ENCODE measurements around the gene BICDL1. TPM values are rescaled to one million over a fixed set of nuclear protein-coding genes. Genes with fewer than 3 reads are reported as not detected.
"Not testable (repeated sequence)": the region's sequence is repeated elsewhere in the genome, so short reads cannot be mapped to it uniquely, and the experiment has no call there.

BICDL1 gene
- total RNA-seq, 1 donor from 2014 or later = 1.0 TPM

- not testable (repeated sequence) for H3K36me3 ChIP-seq (ENCODE audit: control insufficient read depth in 3 of 3, insufficient read depth in 3 of 3, low read length in 3 of 3); H3K9me3 ChIP-seq (ENCODE audit: control insufficient read depth in 3 of 3, low read length in 3 of 3); H3K4me3 ChIP-seq (ENCODE audit: low read length in 3 of 3); H3K9ac ChIP-seq (ENCODE audit: low read depth in 1 of 3, low read length in 3 of 3); H3K4me1 ChIP-seq (ENCODE audit: control insufficient read depth in 3 of 3, insufficient read depth in 3 of 3, low read length in 3 of 3); H3K27me3 ChIP-seq (ENCODE audit: control insufficient read depth in 3 of 3, insufficient read depth in 3 of 3, low read length in 3 of 3); H3K27ac ChIP-seq (ENCODE audit: low read depth, low read length)
These were observed 56.3 kb downstream of the BICDL1 start for GRCh38 chr12:120045367-120045766.

- H3K9ac ChIP-seq (ENCODE audit: low read depth in 1 of 3, low read length in 3 of 3) = no peak overlapping the region
These were observed 58.0 kb downstream of the BICDL1 start for GRCh38 chr12:120047072-120047471.

DNA sequence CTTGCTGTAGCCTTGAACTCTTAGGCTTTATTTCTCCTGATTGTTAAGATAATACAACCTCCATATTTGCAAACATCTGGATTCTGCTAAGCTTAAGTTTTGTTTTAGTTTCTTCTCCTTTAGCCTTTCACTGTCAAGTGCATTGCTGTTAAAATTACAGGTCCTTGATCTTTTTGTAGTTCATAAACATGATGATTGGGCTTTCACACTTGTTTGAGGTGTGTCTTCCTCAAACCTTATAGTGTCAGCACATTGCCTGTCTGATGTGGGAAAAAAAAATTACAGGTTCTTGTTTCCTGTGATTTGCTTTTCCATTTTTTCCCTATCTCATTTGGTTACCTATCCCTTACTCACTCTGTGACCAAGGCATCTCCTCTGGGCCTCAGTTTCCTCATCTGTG, 59.2 kb downstream of the BICDL1 start:
- no peaks in the 10 kb centered on the region for H3K36me3 ChIP-seq (ENCODE audit: control insufficient read depth in 3 of 3, insufficient read depth in 3 of 3, low read length in 3 of 3)
- no peaks in the 10 kb centered on the region for H3K27me3 ChIP-seq (ENCODE audit: control insufficient read depth in 3 of 3, insufficient read depth in 3 of 3, low read length in 3 of 3)
- H3K9ac ChIP-seq (ENCODE audit: low read depth in 1 of 3, low read length in 3 of 3) = no peak overlapping the region

More at GRCh38 chr12:120047072-120047471, 58.0 kb downstream of the BICDL1 start:
- Histone ChIP-seq H3K4me1 (ENCODE audit: control insufficient read depth in 3 of 3, insufficient read depth in 3 of 3, low read length in 3 of 3) (no peaks in the 10 kb centered on the region), H3K4me3 (ENCODE audit: low read length in 3 of 3) (no peak overlapping the region), H3K27me3 (ENCODE audit: control insufficient read depth in 3 of 3, insufficient read depth in 3 of 3, low read length in 3 of 3) (no peaks in the 10 kb centered on the region), H3K36me3 (ENCODE audit: control insufficient read depth in 3 of 3, insufficient read depth in 3 of 3, low read length in 3 of 3) (no peaks in the 10 kb centered on the region), H3K9me3 (ENCODE audit: control insufficient read depth in 3 of 3, low read length in 3 of 3) (no peaks in the 10 kb centered on the region), H3K27ac (ENCODE audit: low read depth, low read length) (no peak overlapping the region)

DNA sequence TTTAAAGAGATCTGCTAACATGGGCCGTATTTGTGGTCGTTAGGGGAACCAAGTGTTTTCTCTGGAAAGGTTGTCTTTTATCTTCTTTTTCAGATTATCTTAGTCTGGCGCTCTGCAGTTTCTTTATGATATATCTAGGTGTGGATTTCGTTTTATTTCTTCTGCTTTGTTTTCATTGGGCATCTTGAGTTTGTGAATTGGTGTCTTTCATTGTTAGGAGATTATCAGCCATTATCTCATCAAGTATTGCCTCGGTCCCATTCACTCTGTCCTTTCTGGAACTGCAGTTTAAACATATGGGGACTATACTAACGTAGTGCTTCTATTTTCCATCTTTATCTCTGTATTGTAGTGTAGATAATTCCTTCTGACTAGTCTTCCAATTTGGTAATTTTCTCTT, 60.4 kb downstream of the BICDL1 start:
- Histone ChIP-seq H3K27ac (ENCODE audit: low read depth, low read length) (no peak overlapping the region), H3K4me3 (ENCODE audit: low read length in 3 of 3) (no peak overlapping the region), H3K9ac (ENCODE audit: low read depth in 1 of 3, low read length in 3 of 3) (no peak overlapping the region), H3K36me3 (ENCODE audit: control insufficient read depth in 3 of 3, insufficient read depth in 3 of 3, low read length in 3 of 3) (no peaks in the 10 kb centered on the region), H3K4me1 (ENCODE audit: control insufficient read depth in 3 of 3, insufficient read depth in 3 of 3, low read length in 3 of 3) (no peaks in the 10 kb centered on the region), H3K27me3 (ENCODE audit: control insufficient read depth in 3 of 3, insufficient read depth in 3 of 3, low read length in 3 of 3) (no peaks in the 10 kb centered on the region), H3K9me3 (ENCODE audit: control insufficient read depth in 3 of 3, low read length in 3 of 3) (no peaks in the 10 kb centered on the region)

More for the DNA sequence above, 59.2 kb downstream of the BICDL1 start:
- Histone ChIP-seq H3K4me3 (ENCODE audit: low read length in 3 of 3) (no peak overlapping the region), H3K4me1 (ENCODE audit: control insufficient read depth in 3 of 3, insufficient read depth in 3 of 3, low read length in 3 of 3) (no peaks in the 10 kb centered on the region), H3K9me3 (ENCODE audit: control insufficient read depth in 3 of 3, low read length in 3 of 3) (no peaks in the 10 kb centered on the region), H3K27ac (ENCODE audit: low read depth, low read length) (no peak overlapping the region)

DNA sequence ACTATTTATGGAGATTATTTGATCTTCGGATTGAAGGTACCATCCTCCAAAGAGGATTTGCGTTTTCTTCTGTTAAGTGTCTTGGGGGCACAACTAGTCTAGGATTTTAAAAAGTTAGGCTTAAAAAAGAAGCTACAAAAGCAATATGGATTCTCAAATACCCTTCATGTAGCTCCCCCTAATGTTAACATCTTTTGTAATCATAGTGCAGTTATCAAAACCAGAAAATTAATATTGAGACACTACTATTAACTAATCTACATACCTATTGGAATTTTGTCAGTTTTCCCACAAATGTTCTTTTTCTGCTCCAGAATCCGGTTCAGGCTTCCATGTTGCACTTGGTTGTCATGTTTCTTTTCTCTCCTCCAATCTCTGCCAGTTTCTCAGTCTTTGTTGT, 62.5 kb downstream of the BICDL1 start:
- Histone ChIP-seq H3K27ac (ENCODE audit: low read depth, low read length) (no peak overlapping the region), H3K27me3 (ENCODE audit: control insufficient read depth in 3 of 3, insufficient read depth in 3 of 3, low read length in 3 of 3) (no peaks in the 10 kb centered on the region), H3K4me1 (ENCODE audit: control insufficient read depth in 3 of 3, insufficient read depth in 3 of 3, low read length in 3 of 3) (no peaks in the 10 kb centered on the region), H3K36me3 (ENCODE audit: control insufficient read depth in 3 of 3, insufficient read depth in 3 of 3, low read length in 3 of 3) (no peaks in the 10 kb centered on the region), H3K9me3 (ENCODE audit: control insufficient read depth in 3 of 3, low read length in 3 of 3) (no peaks in the 10 kb centered on the region), H3K4me3 (ENCODE audit: low read length in 3 of 3) (no peak overlapping the region), H3K9ac (ENCODE audit: low read depth in 1 of 3, low read length in 3 of 3) (no peak overlapping the region)

DNA sequence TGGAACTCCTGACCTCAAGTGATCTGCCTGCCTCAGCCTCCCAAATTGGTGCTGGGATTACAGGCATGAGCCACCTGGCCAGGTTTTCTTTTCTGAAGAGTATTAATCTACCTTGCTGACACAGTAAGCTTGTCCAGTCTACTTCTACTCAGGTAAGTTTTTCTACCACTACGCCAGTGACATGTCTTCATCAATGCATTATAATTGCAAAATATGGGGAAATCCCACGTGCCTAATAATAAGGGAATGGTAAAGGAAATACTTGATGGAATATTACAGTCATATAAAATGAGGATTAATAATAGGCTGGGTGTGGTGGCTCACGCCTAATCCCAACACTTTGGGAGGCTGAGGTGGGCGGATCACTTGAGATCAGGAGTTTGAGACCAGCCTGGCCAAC, 65.3 kb downstream of the BICDL1 start:
- Histone ChIP-seq H3K27ac (ENCODE audit: low read depth, low read length) (no peak overlapping the region), H3K36me3 (ENCODE audit: control insufficient read depth in 3 of 3, insufficient read depth in 3 of 3, low read length in 3 of 3) (no peaks in the 10 kb centered on the region), H3K4me1 (ENCODE audit: control insufficient read depth in 3 of 3, insufficient read depth in 3 of 3, low read length in 3 of 3) (no peaks in the 10 kb centered on the region), H3K9ac (ENCODE audit: low read depth in 1 of 3, low read length in 3 of 3) (no peak overlapping the region), H3K4me3 (ENCODE audit: low read length in 3 of 3) (no peak overlapping the region), H3K27me3 (ENCODE audit: control insufficient read depth in 3 of 3, insufficient read depth in 3 of 3, low read length in 3 of 3) (no peaks in the 10 kb centered on the region), H3K9me3 (ENCODE audit: control insufficient read depth in 3 of 3, low read length in 3 of 3) (no peaks in the 10 kb centered on the region)

DNA sequence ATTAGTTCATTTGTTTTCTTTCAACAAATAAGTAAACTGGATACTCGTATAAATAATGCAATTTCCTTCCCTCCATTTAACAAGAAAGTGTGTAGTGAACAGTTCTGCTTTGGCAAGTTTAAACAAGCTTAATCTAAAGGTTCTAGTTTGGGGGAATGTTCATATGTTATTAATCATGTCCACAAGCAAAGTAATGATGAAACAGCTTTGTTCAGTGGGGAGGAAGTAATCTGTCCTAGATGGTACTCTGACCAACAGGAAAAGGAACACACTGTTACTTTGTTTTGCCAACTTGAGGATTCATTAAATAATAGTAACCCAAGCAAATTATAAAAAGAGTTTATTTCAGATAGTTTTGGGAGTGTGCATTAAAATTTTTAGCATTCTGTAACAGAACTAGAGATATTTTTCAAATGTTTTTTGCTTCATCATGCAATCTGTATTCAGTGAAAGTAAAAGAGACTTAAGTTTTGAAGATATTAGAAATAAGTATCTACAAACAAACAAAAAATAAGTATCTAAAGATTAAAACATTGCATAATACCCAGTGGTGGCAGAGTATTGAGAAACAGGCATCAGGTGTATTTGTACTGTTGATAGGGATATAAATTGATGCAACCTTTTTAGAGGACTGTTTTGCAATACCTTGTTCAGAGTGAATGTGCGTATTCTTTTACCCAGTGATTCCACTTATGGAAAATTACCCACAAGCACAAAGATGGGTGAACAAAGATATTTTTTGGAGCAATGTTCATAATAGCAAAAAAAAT, 66.4 kb downstream of the BICDL1 start:
- Histone ChIP-seq H3K9ac (ENCODE audit: low read depth in 1 of 3, low read length in 3 of 3) (no peak overlapping the region), H3K9me3 (ENCODE audit: control insufficient read depth in 3 of 3, low read length in 3 of 3) (no peaks in the 10 kb centered on the region), H3K27ac (ENCODE audit: low read depth, low read length) (no peak overlapping the region), H3K36me3 (ENCODE audit: control insufficient read depth in 3 of 3, insufficient read depth in 3 of 3, low read length in 3 of 3) (no peaks in the 10 kb centered on the region), H3K4me3 (ENCODE audit: low read length in 3 of 3) (no peak overlapping the region), H3K27me3 (ENCODE audit: control insufficient read depth in 3 of 3, insufficient read depth in 3 of 3, low read length in 3 of 3) (no peaks in the 10 kb centered on the region), H3K4me1 (ENCODE audit: control insufficient read depth in 3 of 3, insufficient read depth in 3 of 3, low read length in 3 of 3) (no peaks in the 10 kb centered on the region)

DNA sequence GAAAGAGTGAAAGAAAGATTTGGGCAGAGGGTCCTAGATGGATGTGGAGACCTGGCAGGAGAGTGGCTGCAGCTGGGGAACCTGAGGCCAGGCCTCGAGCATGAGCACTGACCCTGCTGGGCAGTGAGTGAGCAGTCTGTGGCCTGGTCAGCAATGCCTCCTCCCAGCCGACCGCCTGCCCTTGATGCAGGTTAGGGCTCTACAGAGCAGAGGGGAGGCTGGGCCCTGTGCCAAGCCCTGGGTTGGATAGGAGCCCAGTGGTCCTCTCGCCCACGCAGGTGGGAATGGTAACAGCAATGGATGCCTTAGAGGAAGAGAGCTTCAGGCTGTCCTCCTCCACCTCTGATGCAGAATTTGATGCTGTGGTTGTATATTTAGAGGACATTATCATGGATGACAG, 67.7 kb downstream of the BICDL1 start:
- H3K27ac ChIP-seq (ENCODE audit: low read depth, low read length) = no peak overlapping the region
- H3K36me3 ChIP-seq (ENCODE audit: control insufficient read depth in 3 of 3, insufficient read depth in 3 of 3, low read length in 3 of 3) = no peaks in the 10 kb centered on the region
- H3K4me3 ChIP-seq (ENCODE audit: low read length in 3 of 3) = no peak overlapping the region
- H3K4me1 ChIP-seq (ENCODE audit: control insufficient read depth in 3 of 3, insufficient read depth in 3 of 3, low read length in 3 of 3) = no peaks in the 10 kb centered on the region
- H3K9ac ChIP-seq (ENCODE audit: low read depth in 1 of 3, low read length in 3 of 3) = no peak overlapping the region
- H3K9me3 ChIP-seq (ENCODE audit: control insufficient read depth in 3 of 3, low read length in 3 of 3) = no peaks in the 10 kb centered on the region
- peaks cover 0 to 4% (median 3%) of the 10 kb centered on the region in 3 donors for H3K27me3 ChIP-seq (ENCODE audit: control insufficient read depth in 3 of 3, insufficient read depth in 3 of 3, low read length in 3 of 3)

DNA sequence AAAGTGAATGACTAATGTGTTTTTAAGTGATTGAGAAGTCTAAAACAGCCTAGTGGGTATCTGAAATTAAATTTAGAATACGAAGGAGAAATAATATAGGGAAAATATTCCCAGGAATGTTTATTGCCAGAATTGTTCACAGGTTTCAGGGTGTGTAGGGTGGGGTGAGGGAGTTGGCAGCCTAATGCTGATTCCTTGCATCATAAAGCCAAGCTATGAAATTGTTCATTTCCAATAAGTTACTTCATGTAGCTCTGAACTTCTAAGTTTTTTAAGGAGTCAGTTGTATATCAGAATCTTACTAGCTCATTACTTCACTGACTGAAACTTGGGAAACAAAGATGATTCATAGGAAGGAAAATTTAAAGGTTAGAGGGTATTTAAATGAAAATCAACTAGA, 71.2 kb downstream of the BICDL1 start:
- Histone ChIP-seq H3K27ac (ENCODE audit: low read depth, low read length) (no peak overlapping the region), H3K36me3 (ENCODE audit: control insufficient read depth in 3 of 3, insufficient read depth in 3 of 3, low read length in 3 of 3) (no peaks in the 10 kb centered on the region), H3K4me3 (ENCODE audit: low read length in 3 of 3) (no peak overlapping the region), H3K27me3 (ENCODE audit: control insufficient read depth in 3 of 3, insufficient read depth in 3 of 3, low read length in 3 of 3) (peaks cover 0 to 8% (median 5%) of the 10 kb centered on the region in 3 donors), H3K9ac (ENCODE audit: low read depth in 1 of 3, low read length in 3 of 3) (no peak overlapping the region), H3K9me3 (ENCODE audit: control insufficient read depth in 3 of 3, low read length in 3 of 3) (no peaks in the 10 kb centered on the region), H3K4me1 (ENCODE audit: control insufficient read depth in 3 of 3, insufficient read depth in 3 of 3, low read length in 3 of 3) (no peaks in the 10 kb centered on the region)

DNA sequence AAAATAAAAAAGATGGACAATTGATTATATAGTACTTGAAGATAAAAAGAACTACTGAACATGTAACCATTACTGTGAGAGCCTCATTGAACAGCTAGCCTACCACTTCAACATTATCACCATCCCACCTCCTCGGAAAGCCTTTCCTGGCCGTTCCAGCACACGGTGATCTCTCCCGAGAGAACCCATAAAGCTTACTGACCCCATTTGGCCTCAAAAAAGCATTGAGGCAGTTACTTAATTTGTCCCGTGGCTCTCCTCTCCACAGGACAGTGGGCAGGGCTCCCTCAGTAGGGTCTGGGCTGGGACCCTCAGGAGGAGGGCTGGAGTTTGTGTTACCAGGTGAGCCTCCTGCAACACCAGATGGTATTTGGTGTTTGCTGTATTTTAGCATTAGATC, 71.7 kb downstream of the BICDL1 start:
- no peak overlapping the region for H3K9ac ChIP-seq (ENCODE audit: low read depth in 1 of 3, low read length in 3 of 3)
- H3K27ac ChIP-seq (ENCODE audit: low read depth, low read length) = no peak overlapping the region
- H3K4me1 ChIP-seq (ENCODE audit: control insufficient read depth in 3 of 3, insufficient read depth in 3 of 3, low read length in 3 of 3) = no peaks in the 10 kb centered on the region
- peaks cover 0 to 8% (median 5%) of the 10 kb centered on the region in 3 donors for H3K27me3 ChIP-seq (ENCODE audit: control insufficient read depth in 3 of 3, insufficient read depth in 3 of 3, low read length in 3 of 3)
- H3K4me3 ChIP-seq (ENCODE audit: low read length in 3 of 3) = no peak overlapping the region
- H3K9me3 ChIP-seq (ENCODE audit: control insufficient read depth in 3 of 3, low read length in 3 of 3) = no peaks in the 10 kb centered on the region
- no peaks in the 10 kb centered on the region for H3K36me3 ChIP-seq (ENCODE audit: control insufficient read depth in 3 of 3, insufficient read depth in 3 of 3, low read length in 3 of 3)

Measured in skeletal muscle tissue (tissue), 4 donors.